Progenitor cell of endocrine pancreas (in vitro differentiated cells): ENCODE data around the gene FHL1. TPM values are rescaled to one million over a fixed set of nuclear protein-coding genes. Genes with fewer than 3 reads are reported as not detected.
A peak's percentile ranks its signal among the peaks of the same experiment; 100 is the strongest.
"Not testable (repeated sequence)": the region's sequence is repeated elsewhere in the genome, so short reads cannot be mapped to it uniquely, and the experiment has no call there.

Experiments
- DNase-seq: peaks from one replicate; pipeline ENCODE4 v3.0.0; 2021; ENCODE audit warnings: low spot score; ENCODE audit not compliant: unreplicated experiment
- H3K27ac Mint-ChIP-seq: 2 replicates; pipeline ENCODE4 v1.8.0; 2021; ENCODE audit warnings: mild to moderate bottlenecking, moderate library complexity, mixed read lengths
- H3K27me3 Mint-ChIP-seq: 2 replicates; pipeline ENCODE4 v1.8.0; 2021; ENCODE audit warnings: mixed read lengths
- H3K36me3 Mint-ChIP-seq: 2 replicates; pipeline ENCODE4 v1.8.0; 2022; ENCODE audit warnings: mixed read lengths; ENCODE audit not compliant: insufficient read depth
- H3K4me1 Mint-ChIP-seq: 2 replicates; pipeline ENCODE4 v1.8.0; 2021; ENCODE audit warnings: low read depth, mixed read lengths
- H3K4me3 Mint-ChIP-seq: 2 replicates; pipeline ENCODE4 v1.8.0; 2021; ENCODE audit warnings: low read depth, mild to moderate bottlenecking, moderate library complexity, mixed read lengths
- H3K9me3 Mint-ChIP-seq: 2 replicates; pipeline ENCODE4 v1.8.0; 2021; ENCODE audit warnings: low read depth, mixed read lengths
- long read RNA-seq: library from polyadenylated mRNA; unstranded; transcript quantifications from one replicate; pipeline ENCODE4 v2.0.0, GENCODE V29; 2020
- total RNA-seq: library from RNA; stranded (reverse); gene quantifications from 2 replicates; pipeline ENCODE4 v1.2.1, GENCODE V29; 2021
- TF ChIP-seq, protein P1 (sequence below): fragments of 200-600 bp; sonication (generic); IDR thresholded peaks from one replicate; pipeline ENCODE4 v1.5.0; 2021; ENCODE audit warnings: antibody characterized with exemption, mild to moderate bottlenecking; ENCODE audit not compliant: unreplicated experiment

Gene FHL1
- total RNA-seq: 2.8 and 3.0 TPM in 2 replicates
- long read RNA-seq, partial matches to known transcripts: 1 of 6 reads
- long read RNA-seq, other reads (novel, unspliced or antisense): 1 of 6 reads

- Mint-ChIP-seq H3K4me1 (no peaks in the 10 kb centered on the region), H3K9me3 (peaks cover 19% of the 10 kb centered on the region), H3K27ac (no peak within 1 kb of the TSS), H3K4me3 (peak within 1 kb of the TSS; percentile 75), H3K36me3 (peaks cover 2% of the 10 kb centered on the region), H3K27me3 (peaks cover 51% of the 10 kb centered on the region)
- TF ChIP-seq, protein P1, sequence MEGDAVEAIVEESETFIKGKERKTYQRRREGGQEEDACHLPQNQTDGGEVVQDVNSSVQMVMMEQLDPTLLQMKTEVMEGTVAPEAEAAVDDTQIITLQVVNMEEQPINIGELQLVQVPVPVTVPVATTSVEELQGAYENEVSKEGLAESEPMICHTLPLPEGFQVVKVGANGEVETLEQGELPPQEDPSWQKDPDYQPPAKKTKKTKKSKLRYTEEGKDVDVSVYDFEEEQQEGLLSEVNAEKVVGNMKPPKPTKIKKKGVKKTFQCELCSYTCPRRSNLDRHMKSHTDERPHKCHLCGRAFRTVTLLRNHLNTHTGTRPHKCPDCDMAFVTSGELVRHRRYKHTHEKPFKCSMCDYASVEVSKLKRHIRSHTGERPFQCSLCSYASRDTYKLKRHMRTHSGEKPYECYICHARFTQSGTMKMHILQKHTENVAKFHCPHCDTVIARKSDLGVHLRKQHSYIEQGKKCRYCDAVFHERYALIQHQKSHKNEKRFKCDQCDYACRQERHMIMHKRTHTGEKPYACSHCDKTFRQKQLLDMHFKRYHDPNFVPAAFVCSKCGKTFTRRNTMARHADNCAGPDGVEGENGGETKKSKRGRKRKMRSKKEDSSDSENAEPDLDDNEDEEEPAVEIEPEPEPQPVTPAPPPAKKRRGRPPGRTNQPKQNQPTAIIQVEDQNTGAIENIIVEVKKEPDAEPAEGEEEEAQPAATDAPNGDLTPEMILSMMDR: no peak
- DNase-seq: no peak
Observed at GRCh38 chrX:136147315-136147901, at the start of gene FHL1. TSS of gene FHL1 (plus strand) at chrX:136147533.

- Mint-ChIP-seq H3K36me3 (no peaks in the 10 kb centered on the region), H3K27ac (no peak overlapping the region), H3K4me1 (no peaks in the 10 kb centered on the region), H3K27me3 (no peaks in the 10 kb centered on the region), H3K4me3 (no peak overlapping the region), H3K9me3 (peaks cover 3% of the 10 kb centered on the region)
- TF ChIP-seq, protein P1: no peak
- no peak for DNase-seq
Observed at GRCh38 chrX:136097871-136098805, 49.2 kb upstream of the FHL1 start.

- DNase-seq: no peak
- no peaks in the 10 kb centered on the region for H3K36me3 Mint-ChIP-seq
- peaks cover 21% of the 10 kb centered on the region for H3K9me3 Mint-ChIP-seq
- TF ChIP-seq, protein P1: no peak
- no peak overlapping the region for H3K4me3 Mint-ChIP-seq
- H3K27ac Mint-ChIP-seq: no peak overlapping the region
- no peaks in the 10 kb centered on the region for H3K4me1 Mint-ChIP-seq
- H3K27me3 Mint-ChIP-seq: no peaks in the 10 kb centered on the region
Observed at GRCh38 chrX:136104936-136105335, 42.4 kb upstream of the FHL1 start.

DNA sequence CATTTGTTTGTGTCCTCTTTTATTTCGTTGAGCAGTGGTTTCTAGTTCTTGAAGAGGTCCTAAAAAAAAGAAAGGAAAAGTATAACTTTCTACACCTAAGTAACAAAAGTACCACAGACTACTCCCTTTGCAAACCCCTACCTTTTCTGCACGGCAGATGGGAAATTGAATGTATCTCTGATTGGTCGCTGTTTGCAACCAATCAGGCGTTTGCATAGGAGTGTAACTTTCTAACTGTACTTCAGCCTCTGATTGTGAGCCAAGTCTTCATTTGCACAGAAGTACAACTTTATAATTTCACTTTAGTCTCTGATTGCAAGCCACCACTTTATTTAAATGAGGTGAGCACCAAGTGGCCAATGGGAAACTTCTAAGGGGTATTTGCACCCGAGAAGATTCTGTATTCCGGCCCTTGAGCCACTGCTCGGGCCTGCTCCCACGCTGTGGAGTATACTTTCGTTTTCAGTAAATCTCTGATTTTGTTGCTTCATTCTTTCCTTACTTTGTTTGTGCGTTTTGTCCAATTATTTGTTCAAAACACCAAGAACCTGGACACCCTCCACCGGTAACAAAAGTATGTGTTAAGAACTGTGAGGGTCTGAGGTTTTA is 40.3 kb upstream of the FHL1 start:
- TF ChIP-seq, protein P1: no peak
- Mint-ChIP-seq H3K9me3 (peaks cover 34% of the 10 kb centered on the region), H3K27me3 (no peaks in the 10 kb centered on the region), H3K4me3 (no peak overlapping the region), H3K36me3 (no peaks in the 10 kb centered on the region), H3K4me1 (no peaks in the 10 kb centered on the region), H3K27ac (no peak overlapping the region)
- DNase-seq: no peak

GRCh38 chrX:136108905-136109304 is 38.4 kb upstream of the FHL1 start:
- not testable (repeated sequence) for DNase-seq, H3K4me1 Mint-ChIP-seq, H3K27me3 Mint-ChIP-seq, H3K27ac Mint-ChIP-seq, H3K36me3 Mint-ChIP-seq, H3K4me3 Mint-ChIP-seq
- peaks cover 38% of the 10 kb centered on the region for H3K9me3 Mint-ChIP-seq
